Retina (tissue), 1 donor: ENCODE measurements around the gene NUMBL.

Source experiments
- DNase-seq: peaks from one replicate; pipeline ENCODE4 v3.0.0-alpha.2; 2016

NUMBL gene

GRCh38 chr19:40716031-40716481 lies 25.6 kb upstream of the NUMBL start:
- no peak for DNase-seq

- peak; percentile 96 for DNase-seq
Measured at GRCh38 chr19:40714441-40715299, 24.2 kb upstream of the NUMBL start.

- DNase-seq = no peak
Measured at GRCh38 chr19:40713939-40714338, 23.5 kb upstream of the NUMBL start.

GRCh38 chr19:40709817-40710216 lies 19.4 kb upstream of the NUMBL start:
- no peak for DNase-seq

GRCh38 chr19:40707615-40708014 lies 17.2 kb upstream of the NUMBL start:
- no peak for DNase-seq

- no peak for DNase-seq
Measured at GRCh38 chr19:40705950-40706619, 15.6 kb upstream of the NUMBL start.

- DNase-seq = no peak
Measured at GRCh38 chr19:40705362-40705651, 14.9 kb upstream of the NUMBL start.

- DNase-seq = no peak
Measured at GRCh38 chr19:40704491-40705361, 14.3 kb upstream of the NUMBL start.

GRCh38 chr19:40703029-40703755 lies 12.7 kb upstream of the NUMBL start:
- DNase-seq = no peak

GRCh38 chr19:40702337-40703012 lies 12.0 kb upstream of the NUMBL start:
- peak; percentile 63 for DNase-seq

- no peak for DNase-seq
Measured at GRCh38 chr19:40701758-40702157, 11.3 kb upstream of the NUMBL start.

- no peak for DNase-seq
Measured at GRCh38 chr19:40700083-40700482, 9.6 kb upstream of the NUMBL start.

- no peak for DNase-seq
Measured at GRCh38 chr19:40697007-40697406, 6.6 kb upstream of the NUMBL start.

- DNase-seq = no peak
Measured at GRCh38 chr19:40695881-40696280, 5.4 kb upstream of the NUMBL start.

- no peak for DNase-seq
Measured at GRCh38 chr19:40693896-40694295, 3.4 kb upstream of the NUMBL start.

- no peak for DNase-seq
Measured at GRCh38 chr19:40693150-40693788, 2.8 kb upstream of the NUMBL start.

- DNase-seq = no peak
Measured at GRCh38 chr19:40692212-40692551, 1.7 kb upstream of the NUMBL start.

GRCh38 chr19:40691421-40692211 lies 1.2 kb upstream of the NUMBL start:
- peak; percentile 9 for DNase-seq

GRCh38 chr19:40690693-40691420 lies 406 bp upstream of the NUMBL start:
- DNase-seq = peak; percentile 88
